Sigmoid colon (tissue), 4 donors: ENCODE measurements around the gene THOC1.

Experiments
- CTCF ChIP-seq, 4 experiments: fragments of 450-650 bp in 3 of 4; fragments of 200-600 bp in 1 of 4; IDR thresholded peaks; one replicate each; pipeline ENCODE4 v1.5.1; 2016 to 2019; ENCODE audit warnings: antibody characterized with exemption in 4 of 4, mild to moderate bottlenecking in 3 of 4, moderate library complexity in 2 of 4
- EP300 ChIP-seq, 4 donors: sonication (generic); formaldehyde crosslinking; IDR thresholded peaks; one replicate each; pipeline ENCODE4 v1.6.1; 2017; ENCODE audit warnings: antibody characterized with exemption in 4 of 4
- POLR2A ChIP-seq, 2 donors: fragments of 450-650 bp; IDR thresholded peaks; one replicate each; pipeline ENCODE4 v1.6.1; 2016; ENCODE audit warnings: antibody characterized with exemption in 2 of 2, mild to moderate bottlenecking in 2 of 2, moderate library complexity in 2 of 2
- POLR2AphosphoS5 ChIP-seq, 4 donors: sonication (generic); formaldehyde crosslinking; IDR thresholded peaks; one replicate each; pipeline ENCODE4 v1.6.1; 2017; ENCODE audit warnings: antibody characterized with exemption in 4 of 4

- TF ChIP-seq CTCF (IDR thresholded peaks at IDR 0.05): no peak
- TF ChIP-seq POLR2A (IDR thresholded peaks at IDR 0.05): no peak
- TF ChIP-seq POLR2AphosphoS5 (IDR thresholded peaks at IDR 0.05): no peak
- TF ChIP-seq EP300 (IDR thresholded peaks at IDR 0.05): no peak
Observed at GRCh38 chr18:228586-228985, 39.3 kb downstream of the THOC1 start.
